Kidney (tissue), 14 donors: Measurements from ENCODE around the gene MAN1A1. TPM values are rescaled to one million over a fixed set of nuclear protein-coding genes. Genes with fewer than 3 reads are reported as not detected.
A peak's percentile ranks its signal among the peaks of the same experiment; 100 is the strongest.

Experiments used
- DNase-seq, 5 donors: peaks; one replicate each; pipeline ENCODE4 v3.0.0-alpha.2; 2013 to 2020
- FAIRE-seq: peaks from 2 replicates; lab custom pipeline; 2012; peaks lifted over from hg19 to GRCh38; lab: Jason Lieb, UNC
- H3K27ac ChIP-seq, 2 donors: one replicate each; pipeline ENCODE4 v1.7.0; 2013; ENCODE audit warnings: low read depth in 2 of 2, low read length in 2 of 2, inconsistent platforms in 1 of 2
- H3K27me3 ChIP-seq: one replicate; pipeline ENCODE4 v1.7.1; 2013; ENCODE audit warnings: low read length, inconsistent platforms; ENCODE audit not compliant: control insufficient read depth, insufficient read depth
- H3K36me3 ChIP-seq, 3 donors: one replicate each; pipeline versions ENCODE4 v1.7.0 to v1.7.1; 2013; ENCODE audit warnings: low read length in 3 of 3, control low read depth in 1 of 3, inconsistent platforms in 1 of 3; ENCODE audit not compliant: insufficient read depth in 3 of 3, control insufficient read depth in 2 of 3
- H3K4me1 ChIP-seq, 3 donors: one replicate each; pipeline versions ENCODE4 v1.7.0 to v1.7.1; 2013; ENCODE audit warnings: low read length in 3 of 3, inconsistent platforms in 1 of 3, low read depth in 1 of 3; ENCODE audit not compliant: control insufficient read depth in 2 of 3, insufficient read depth in 2 of 3
- H3K4me3 ChIP-seq, 3 donors: one replicate each; pipeline versions ENCODE4 v1.7.0 to v1.8.1; 2013; ENCODE audit warnings: low read length in 3 of 3, control low read depth in 1 of 3, inconsistent platforms in 1 of 3
- H3K9ac ChIP-seq, 3 donors: one replicate each; pipeline versions ENCODE4 v1.7.0 to v1.7.1; 2013; ENCODE audit warnings: low read length in 3 of 3, control low read depth in 1 of 3, inconsistent platforms in 1 of 3
- H3K9me3 ChIP-seq, 3 donors: one replicate each; pipeline versions ENCODE4 v1.7.0 to v1.7.1; 2013; ENCODE audit warnings: low read length in 3 of 3, control low read depth in 1 of 3, inconsistent platforms in 1 of 3; ENCODE audit not compliant: control insufficient read depth in 2 of 3, insufficient read depth in 1 of 3
- CTCF ChIP-seq: IDR thresholded peaks from 3 replicates; pipeline ENCODE4 v1.5.1; 2012; ENCODE audit warnings: mild to moderate bottlenecking, moderate library complexity, borderline replicate concordance; ENCODE audit not compliant: insufficient read depth; ENCODE audit errors: extremely low read depth
- intact Hi-C: fragments of 100-400 bp; cut with DNase I; formaldehyde crosslinking; loops from one replicate; pipeline ENCODE4 v1.11.1; 2022
- polyA plus RNA-seq: library from polyadenylated mRNA; stranded (reverse); fragments of 350-450 nt; fragmentation: Illumina TruSeq; extraction: RNeasy Lipid Tissue Mini Kit (QIAGEN cat#74804); gene quantifications from one replicate; pipeline ENCODE4 v1.2.3, GENCODE V29; 2014; ENCODE audit warnings: low read depth, low replicate concordance; ENCODE audit not compliant: insufficient read depth
- total RNA-seq: library from RNA; stranded (reverse); fragmentation: NEBNext Ultra II Directional; extraction: Animal tissue kit (Norgen Biotek cat#: 25700); gene quantifications from one replicate; pipeline ENCODE4 v1.2.1, GENCODE V29; 2021
- donor health status: control.
- donor health status: control.
- donor health status: control.
- donor health status: control.
- donor health status: control.
- donor health status: DM: yes; HTN: yes; CAD: no.
- donor health status: Normal renal cell carcinoma (clear cell type).

Gene MAN1A1
- total and polyA plus RNA-seq, 2 donors from 2014 or later: 30.4 to 68.5 TPM

GRCh38 chr6:119360262-119360915 is 10.8 kb upstream of the MAN1A1 start:
- Histone ChIP-seq H3K9ac (no peak overlapping the region), H3K4me1 (no peaks in the 10 kb centered on the region), H3K36me3 (no peaks in the 10 kb centered on the region), H3K4me3 (no peak overlapping the region), H3K9me3 (no peaks in the 10 kb centered on the region), H3K27ac (no peak overlapping the region), H3K27me3 (no peaks in the 10 kb centered on the region)
- DNase-seq: no peak
- TF ChIP-seq CTCF: no peak
- intact Hi-C loops: no loop called here
- FAIRE-seq: no peak

- H3K4me3 ChIP-seq: no peak overlapping the region
- intact Hi-C loops: no loop called here
- no peaks in the 10 kb centered on the region for H3K27me3 ChIP-seq
- DNase-seq (no peak), FAIRE-seq (no peak)
- H3K27ac ChIP-seq: no peak overlapping the region
- no peaks in the 10 kb centered on the region for H3K9me3 ChIP-seq
- no peaks in the 10 kb centered on the region for H3K4me1 ChIP-seq
- no peak overlapping the region for H3K9ac ChIP-seq
- TF ChIP-seq CTCF: no peak
- no peaks in the 10 kb centered on the region for H3K36me3 ChIP-seq
These were observed 6.3 kb upstream of the MAN1A1 start for GRCh38 chr6:119355890-119356289.

DNA sequence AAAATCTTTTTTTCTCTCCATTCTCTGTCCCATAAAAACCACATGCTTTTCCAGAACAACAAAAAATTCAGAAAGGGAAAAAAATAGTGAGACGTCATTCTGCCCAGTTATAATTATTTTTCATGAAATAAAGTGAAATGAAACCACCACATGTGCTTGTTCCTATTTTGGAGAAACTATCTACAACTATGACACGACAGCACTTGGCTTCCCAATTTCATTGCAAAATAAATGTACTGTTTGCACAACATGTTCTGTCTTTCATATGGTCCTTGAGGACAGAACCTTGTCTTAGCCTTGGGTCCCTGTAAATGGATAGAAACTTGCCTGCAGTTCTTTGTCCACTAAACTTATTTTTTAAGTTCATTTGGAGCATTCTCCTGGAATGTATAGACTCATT is 5.6 kb upstream of the MAN1A1 start:
- no peak overlapping the region for H3K4me3 ChIP-seq
- FAIRE-seq (no peak), DNase-seq (no peak)
- H3K27me3 ChIP-seq: no peaks in the 10 kb centered on the region
- no peak for TF ChIP-seq CTCF
- H3K4me1 ChIP-seq: no peaks in the 10 kb centered on the region
- intact Hi-C loops: no loop called here
- no peaks in the 10 kb centered on the region for H3K36me3 ChIP-seq
- H3K9ac ChIP-seq: no peak overlapping the region
- no peaks in the 10 kb centered on the region for H3K9me3 ChIP-seq
- no peak overlapping the region for H3K27ac ChIP-seq

DNA sequence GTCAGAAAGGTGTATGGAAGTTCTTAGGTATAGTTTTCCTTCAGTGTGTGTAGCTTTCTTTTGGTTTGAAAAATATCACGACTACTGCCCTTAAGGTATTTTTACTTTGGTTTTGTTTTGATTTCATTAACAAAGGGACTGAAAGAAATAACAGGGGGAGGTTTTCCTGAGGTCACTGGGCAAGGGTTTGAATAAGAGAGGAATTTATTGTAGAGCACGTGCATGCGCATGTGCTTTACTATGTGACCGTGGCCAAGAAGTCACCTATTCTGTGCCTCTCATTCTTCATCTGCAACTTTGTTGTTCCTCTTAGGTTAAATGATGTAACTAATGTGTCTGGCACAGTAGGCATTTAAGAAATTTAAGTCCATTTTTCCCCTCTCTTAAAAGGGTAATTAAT is 4.1 kb upstream of the MAN1A1 start:
- intact Hi-C loops: no loop called here
- TF ChIP-seq CTCF: no peak
- no peak for FAIRE-seq

More for the DNA sequence above, 4.1 kb upstream of the MAN1A1 start:
- H3K4me3 ChIP-seq: no peak overlapping the region
- no peaks in the 10 kb centered on the region for H3K4me1 ChIP-seq
- H3K36me3 ChIP-seq: no peaks in the 10 kb centered on the region
- H3K27me3 ChIP-seq: no peaks in the 10 kb centered on the region
- DNase-seq: peak in 1 of 5 donors; percentile 40
- H3K27ac ChIP-seq: peak overlapping the region in 1 of 2 donors; percentile 17
- no peaks in the 10 kb centered on the region for H3K9me3 ChIP-seq
- no peak overlapping the region for H3K9ac ChIP-seq
